Caco-2 (cell line): ENCODE data around the gene GPC6. TPM values are rescaled to one million over a fixed set of nuclear protein-coding genes. Genes with fewer than 3 reads are reported as not detected.

ENCODE experiments used
- BruUV-seq: library from RNA; stranded (reverse); fragments of 400-500 nt; replicated peaks from 2 replicates; lab custom pipeline; 2021; lab: Mats Ljungman, UMichigan
- CTCF ChIA-PET: fragments of 300-600 bp; sonication (Branson Sonifier 250); formaldehyde crosslinking; loops from one replicate; lab custom pipeline; 2022; ENCODE audit warnings: antibody characterized with exemption; lab: Charles Lee
- POLR2A ChIA-PET: fragments of 300-600 bp; sonication (Branson Sonifier 250); formaldehyde crosslinking; loops from one replicate; lab custom pipeline; 2022; ENCODE audit warnings: antibody characterized with exemption; lab: Charles Lee
- DNase-seq, 2 experiments: peaks; one replicate each; pipeline versions ENCODE4 v3.0.0 to v3.0.0-alpha.2; 2020 to 2022
- H3K27me3 ChIP-seq: replicated peaks from 2 replicates; pipeline ENCODE4 v1.6.0; 2011; ENCODE audit warnings: low read length; ENCODE audit not compliant: control insufficient read depth, insufficient read depth
- H3K36me3 ChIP-seq: 2 replicates; pipeline ENCODE4 v1.5.1; 2011; ENCODE audit warnings: low read length; ENCODE audit not compliant: control insufficient read depth, insufficient read depth
- H3K4me1 ChIP-seq: fragments of 250-450 bp; sonication (Bioruptor Pico); 2 replicates; pipeline ENCODE4 v1.5.1; 2020; ENCODE audit warnings: mild to moderate bottlenecking
- H3K4me3 ChIP-seq: 2 replicates; pipeline ENCODE4 v1.5.1; 2011; ENCODE audit warnings: low read depth, mild to moderate bottlenecking, control low read depth, low read length
- H3K9me3 ChIP-seq: fragments of 250-450 bp; sonication (Bioruptor Pico); 2 replicates; pipeline ENCODE4 v1.5.1; 2020; ENCODE audit warnings: mild to moderate bottlenecking, moderate library complexity
- H3K27ac Mint-ChIP-seq: one replicate; pipeline ENCODE4 v1.8.0; 2022; ENCODE audit warnings: mixed read lengths; ENCODE audit not compliant: unreplicated experiment
- H3K27me3 Mint-ChIP-seq: one replicate; pipeline ENCODE4 v1.8.0; 2022; ENCODE audit warnings: mixed read lengths; ENCODE audit not compliant: insufficient read depth, unreplicated experiment
- H3K36me3 Mint-ChIP-seq: one replicate; pipeline ENCODE4 v1.8.0; 2022; ENCODE audit warnings: mild to moderate bottlenecking, mixed read lengths; ENCODE audit not compliant: insufficient read depth, unreplicated experiment
- H3K4me1 Mint-ChIP-seq: one replicate; pipeline ENCODE4 v1.8.0; 2022; ENCODE audit warnings: low read depth, mixed read lengths; ENCODE audit not compliant: unreplicated experiment
- H3K4me3 Mint-ChIP-seq: one replicate; pipeline ENCODE4 v1.8.0; 2022; ENCODE audit warnings: mild to moderate bottlenecking, moderate library complexity, mixed read lengths; ENCODE audit not compliant: unreplicated experiment
- H3K9me3 Mint-ChIP-seq: one replicate; pipeline ENCODE4 v1.8.0; 2022; ENCODE audit warnings: mixed read lengths; ENCODE audit not compliant: unreplicated experiment
- intact Hi-C: fragments of 100-400 bp; cut with micrococcal nuclease; formaldehyde crosslinking; loops from one replicate; pipeline ENCODE4 v1.10.0; 2022; ENCODE audit not compliant: unreplicated experiment
- total RNA-seq: library from RNA; stranded (reverse); gene quantifications from 2 replicates; pipeline ENCODE4 v1.2.3, GENCODE V29; 2022
- TF ChIP-seq, protein P1 (sequence below), 2 experiments: fragments of 200-600 bp in 1 of 2; IDR thresholded peaks; 1 replicate in 1 of 2; 2 replicates in 1 of 2; pipeline versions ENCODE4 v1.5.1 to v1.8.0; 2011 to 2022; ENCODE audit warnings: antibody characterized with exemption in 1 of 2, control low read depth in 1 of 2, inconsistent platforms in 1 of 2, low read depth in 1 of 2, low read length in 1 of 2, mild to moderate bottlenecking in 1 of 2, moderate library complexity in 1 of 2; ENCODE audit not compliant: insufficient read depth in 1 of 2, severe bottlenecking in 1 of 2, unreplicated experiment in 1 of 2

The GPC6 gene
- total RNA-seq, 1 experiment from 2014 or later, result 0.16 TPM

DNA sequence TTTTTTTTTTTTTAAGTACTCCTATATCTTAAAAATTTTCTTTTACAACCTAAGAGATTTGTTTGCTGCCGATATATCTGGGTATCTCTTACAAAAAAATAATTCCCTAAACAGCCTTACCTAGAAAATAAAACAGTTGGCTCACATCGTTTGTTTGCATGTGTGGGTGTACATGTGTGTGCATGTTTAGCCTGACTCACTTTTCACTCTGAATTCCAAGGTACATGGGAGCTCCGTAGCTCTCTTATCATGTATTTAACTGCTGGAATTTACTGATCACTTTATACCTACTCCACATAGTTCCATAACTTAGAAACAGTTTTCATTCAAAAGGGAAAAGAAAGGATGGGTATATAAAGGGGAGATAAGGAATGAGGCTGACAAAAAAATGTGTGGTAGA, 616.5 kb downstream of the GPC6 start:
- CTCF ChIA-PET, result no interaction called here
- H3K4me1 ChIP-seq, result no peaks in the 10 kb centered on the region
- no peak overlapping the region for H3K4me3 Mint-ChIP-seq
- no peaks in the 10 kb centered on the region for H3K27me3 ChIP-seq
- H3K36me3 Mint-ChIP-seq, result no peaks in the 10 kb centered on the region
- H3K27me3 Mint-ChIP-seq, result peaks cover 6% of the 10 kb centered on the region
- H3K9me3 Mint-ChIP-seq, result no peaks in the 10 kb centered on the region
- TF ChIP-seq, protein P1, sequence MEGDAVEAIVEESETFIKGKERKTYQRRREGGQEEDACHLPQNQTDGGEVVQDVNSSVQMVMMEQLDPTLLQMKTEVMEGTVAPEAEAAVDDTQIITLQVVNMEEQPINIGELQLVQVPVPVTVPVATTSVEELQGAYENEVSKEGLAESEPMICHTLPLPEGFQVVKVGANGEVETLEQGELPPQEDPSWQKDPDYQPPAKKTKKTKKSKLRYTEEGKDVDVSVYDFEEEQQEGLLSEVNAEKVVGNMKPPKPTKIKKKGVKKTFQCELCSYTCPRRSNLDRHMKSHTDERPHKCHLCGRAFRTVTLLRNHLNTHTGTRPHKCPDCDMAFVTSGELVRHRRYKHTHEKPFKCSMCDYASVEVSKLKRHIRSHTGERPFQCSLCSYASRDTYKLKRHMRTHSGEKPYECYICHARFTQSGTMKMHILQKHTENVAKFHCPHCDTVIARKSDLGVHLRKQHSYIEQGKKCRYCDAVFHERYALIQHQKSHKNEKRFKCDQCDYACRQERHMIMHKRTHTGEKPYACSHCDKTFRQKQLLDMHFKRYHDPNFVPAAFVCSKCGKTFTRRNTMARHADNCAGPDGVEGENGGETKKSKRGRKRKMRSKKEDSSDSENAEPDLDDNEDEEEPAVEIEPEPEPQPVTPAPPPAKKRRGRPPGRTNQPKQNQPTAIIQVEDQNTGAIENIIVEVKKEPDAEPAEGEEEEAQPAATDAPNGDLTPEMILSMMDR (IDR thresholded peaks at IDR 0.05; ENCODE audit: insufficient read depth in 1 of 2, low read depth in 1 of 2, low read length in 1 of 2, severe bottlenecking in 1 of 2, unreplicated experiment in 1 of 2), result no peak
- H3K36me3 ChIP-seq, result no peaks in the 10 kb centered on the region
- no TSS peak for BruUV-seq
- no peak for DNase-seq
- no peak overlapping the region for H3K4me3 ChIP-seq
- no peak overlapping the region for H3K27ac Mint-ChIP-seq
- H3K9me3 ChIP-seq, result no peaks in the 10 kb centered on the region
- POLR2A ChIA-PET, result no interaction called here
- intact Hi-C loops, result no loop called here
- H3K4me1 Mint-ChIP-seq, result no peaks in the 10 kb centered on the region

DNA sequence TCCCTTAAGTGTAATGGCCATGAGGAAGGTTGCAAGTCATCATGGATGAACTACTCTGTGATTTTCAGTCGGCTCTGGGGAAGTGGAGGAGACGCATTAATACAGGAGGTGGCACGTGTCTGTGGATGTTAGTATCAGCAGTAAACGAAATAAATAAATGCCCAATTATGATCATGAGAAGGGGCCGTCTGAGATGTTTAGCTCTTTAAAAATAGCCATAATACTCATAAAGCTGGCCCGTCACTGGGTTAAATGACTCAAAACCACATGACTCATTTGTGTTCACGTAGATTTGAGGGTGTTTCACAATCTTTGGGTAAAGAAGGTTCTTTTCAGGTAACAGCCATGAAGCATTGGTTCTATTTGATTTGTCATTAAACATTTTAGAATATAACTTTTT, 620.6 kb downstream of the GPC6 start:
- no peak for DNase-seq
- Mint-ChIP-seq H3K27me3 (no peaks in the 10 kb centered on the region), H3K36me3 (no peaks in the 10 kb centered on the region), H3K27ac (no peak overlapping the region), H3K9me3 (no peaks in the 10 kb centered on the region), H3K4me1 (no peaks in the 10 kb centered on the region), H3K4me3 (no peak overlapping the region)
- intact Hi-C loops, result no loop called here
- Histone ChIP-seq H3K4me1 (no peaks in the 10 kb centered on the region), H3K4me3 (no peak overlapping the region), H3K9me3 (no peaks in the 10 kb centered on the region), H3K27me3 (no peaks in the 10 kb centered on the region), H3K36me3 (no peaks in the 10 kb centered on the region)
- TF ChIP-seq, protein P1 (IDR thresholded peaks at IDR 0.05; ENCODE audit: insufficient read depth in 1 of 2, low read depth in 1 of 2, low read length in 1 of 2, severe bottlenecking in 1 of 2, unreplicated experiment in 1 of 2), result no peak
- BruUV-seq, result no TSS peak
- ChIA-PET POLR2A (no interaction called here), CTCF (no interaction called here)

DNA sequence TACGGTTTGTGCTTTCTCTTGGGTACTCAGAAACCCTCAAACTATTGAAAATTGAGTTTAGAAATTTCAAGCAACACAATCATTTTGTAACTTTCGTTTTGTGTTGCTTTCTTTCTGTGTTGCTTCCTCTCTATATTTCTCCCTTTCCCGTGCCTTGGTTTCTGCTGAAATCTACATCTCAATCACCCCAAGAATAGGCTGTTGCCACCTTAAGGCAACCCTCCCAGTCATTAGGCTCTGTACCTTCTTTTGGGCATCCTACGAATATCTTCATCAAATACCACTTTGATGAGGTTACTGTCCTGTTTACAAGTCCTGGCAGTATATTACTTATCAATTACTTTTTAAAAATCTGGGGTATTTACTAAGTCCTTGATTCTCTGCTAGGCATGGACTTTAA, 621.6 kb downstream of the GPC6 start:
- Histone ChIP-seq H3K27me3 (no peaks in the 10 kb centered on the region), H3K4me1 (no peaks in the 10 kb centered on the region), H3K4me3 (no peak overlapping the region), H3K36me3 (no peaks in the 10 kb centered on the region), H3K9me3 (no peaks in the 10 kb centered on the region)
- ChIA-PET CTCF (no interaction called here), POLR2A (no interaction called here)
- Mint-ChIP-seq H3K36me3 (no peaks in the 10 kb centered on the region), H3K4me1 (no peaks in the 10 kb centered on the region), H3K27ac (no peak overlapping the region), H3K4me3 (no peak overlapping the region), H3K9me3 (no peaks in the 10 kb centered on the region), H3K27me3 (peaks cover 3% of the 10 kb centered on the region)
- no TSS peak for BruUV-seq
- DNase-seq, result no peak
- intact Hi-C loops, result no loop called here
- TF ChIP-seq, protein P1 (IDR thresholded peaks at IDR 0.05; ENCODE audit: insufficient read depth in 1 of 2, low read depth in 1 of 2, low read length in 1 of 2, severe bottlenecking in 1 of 2, unreplicated experiment in 1 of 2), result no peak
